ENCODE measurements around the gene GNB4. TPM values are rescaled to one million over a fixed set of nuclear protein-coding genes. Genes with fewer than 3 reads are reported as not detected.

GNB4 gene
- total RNA-seq, 1 experiment from 2014 or later = 6.3 TPM

- H3K4me3 ChIP-seq (ENCODE audit: low read length) = no peak overlapping the region
- TF ChIP-seq, protein P1, sequence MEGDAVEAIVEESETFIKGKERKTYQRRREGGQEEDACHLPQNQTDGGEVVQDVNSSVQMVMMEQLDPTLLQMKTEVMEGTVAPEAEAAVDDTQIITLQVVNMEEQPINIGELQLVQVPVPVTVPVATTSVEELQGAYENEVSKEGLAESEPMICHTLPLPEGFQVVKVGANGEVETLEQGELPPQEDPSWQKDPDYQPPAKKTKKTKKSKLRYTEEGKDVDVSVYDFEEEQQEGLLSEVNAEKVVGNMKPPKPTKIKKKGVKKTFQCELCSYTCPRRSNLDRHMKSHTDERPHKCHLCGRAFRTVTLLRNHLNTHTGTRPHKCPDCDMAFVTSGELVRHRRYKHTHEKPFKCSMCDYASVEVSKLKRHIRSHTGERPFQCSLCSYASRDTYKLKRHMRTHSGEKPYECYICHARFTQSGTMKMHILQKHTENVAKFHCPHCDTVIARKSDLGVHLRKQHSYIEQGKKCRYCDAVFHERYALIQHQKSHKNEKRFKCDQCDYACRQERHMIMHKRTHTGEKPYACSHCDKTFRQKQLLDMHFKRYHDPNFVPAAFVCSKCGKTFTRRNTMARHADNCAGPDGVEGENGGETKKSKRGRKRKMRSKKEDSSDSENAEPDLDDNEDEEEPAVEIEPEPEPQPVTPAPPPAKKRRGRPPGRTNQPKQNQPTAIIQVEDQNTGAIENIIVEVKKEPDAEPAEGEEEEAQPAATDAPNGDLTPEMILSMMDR (conservative IDR thresholded peaks at IDR 0.05; ENCODE audit: low read depth, low read length) = no peak
- TF ChIP-seq EZH2 (IDR thresholded peaks at IDR 0.05; ENCODE audit: low read length, unreplicated experiment) = no peak
- TF ChIP-seq EZH2phosphoT487 (IDR thresholded peaks at IDR 0.05; ENCODE audit: borderline replicate concordance, low read length) = no peak
- H3K27ac ChIP-seq (ENCODE audit: low read length) = no peak overlapping the region
- no peak overlapping the region for H3K9ac ChIP-seq (ENCODE audit: low read length)
- no peaks in the 10 kb centered on the region for H3K36me3 ChIP-seq (ENCODE audit: low read depth, low read length)
- no TSS peak for BruUV-seq (replicated peaks)
- no peak for ATAC-seq
- H3K9me3 ChIP-seq (ENCODE audit: low read length) = no peaks in the 10 kb centered on the region
- no peak overlapping the region for H2AFZ ChIP-seq (ENCODE audit: low read length)
- H4K20me1 ChIP-seq (ENCODE audit: low read length) = no peaks in the 10 kb centered on the region
- no peaks in the 10 kb centered on the region for H3F3A ChIP-seq (ENCODE audit: low read length, unreplicated experiment)
- DNase-seq = no peak
- no peaks in the 10 kb centered on the region for H3K9me2 ChIP-seq (replicated peaks; ENCODE audit: low read length)
- intact Hi-C loops (cut with micrococcal nuclease) = no loop called here
- no peaks in the 10 kb centered on the region for H3K4me1 ChIP-seq (ENCODE audit: insufficient read depth, low read length)
- CTCF ChIA-PET = interaction anchor here (0.6 kb wide), 1 partner anchor 9 kb away, joined by 17 read pairs; no protein-coding TSS in a partner anchor
- POLR2A ChIA-PET (ENCODE audit: unreplicated experiment) = no interaction called here
- H3K4me2 ChIP-seq (ENCODE audit: low read length) = no peak overlapping the region
- no peaks in the 10 kb centered on the region for H3K79me2 ChIP-seq (ENCODE audit: low read length)
- no peaks in the 10 kb centered on the region for H3K27me3 ChIP-seq (ENCODE audit: low read length)
Measured at GRCh38 chr3:179474480-179474879, 23.2 kb upstream of the GNB4 start.

- Histone ChIP-seq H3K36me3 (ENCODE audit: low read depth, low read length) (no peaks in the 10 kb centered on the region), H3K27me3 (ENCODE audit: low read length) (no peaks in the 10 kb centered on the region), H3K4me3 (ENCODE audit: low read length) (no peak overlapping the region), H2AFZ (ENCODE audit: low read length) (no peak overlapping the region), H3K4me2 (ENCODE audit: low read length) (no peak overlapping the region), H3K9ac (ENCODE audit: low read length) (no peak overlapping the region), H3K27ac (ENCODE audit: low read length) (no peak overlapping the region), H3K4me1 (ENCODE audit: insufficient read depth, low read length) (no peaks in the 10 kb centered on the region), H3K79me2 (ENCODE audit: low read length) (no peaks in the 10 kb centered on the region), H4K20me1 (ENCODE audit: low read length) (no peaks in the 10 kb centered on the region), H3K9me3 (ENCODE audit: low read length) (no peaks in the 10 kb centered on the region), H3K9me2 (replicated peaks; ENCODE audit: low read length) (no peaks in the 10 kb centered on the region), H3F3A (ENCODE audit: low read length, unreplicated experiment) (no peaks in the 10 kb centered on the region)
- ChIA-PET POLR2A (ENCODE audit: unreplicated experiment) (no interaction called here), CTCF (no interaction called here)
- ATAC-seq (no peak), DNase-seq (no peak)
- TF ChIP-seq EZH2phosphoT487 (IDR thresholded peaks at IDR 0.05; ENCODE audit: borderline replicate concordance, low read length) = no peak
- TF ChIP-seq, protein P1 (conservative IDR thresholded peaks at IDR 0.05; ENCODE audit: low read depth, low read length) = no peak
- TF ChIP-seq EZH2 (IDR thresholded peaks at IDR 0.05; ENCODE audit: low read length, unreplicated experiment) = no peak
- intact Hi-C loops (cut with micrococcal nuclease) = no loop called here
- BruUV-seq (replicated peaks) = no TSS peak
Measured at GRCh38 chr3:179473565-179473964, 22.3 kb upstream of the GNB4 start.

GRCh38 chr3:179464323-179465092 is 13.2 kb upstream of the GNB4 start:
- H3K36me3 ChIP-seq (ENCODE audit: low read depth, low read length) = no peaks in the 10 kb centered on the region
- intact Hi-C loops (cut with micrococcal nuclease) = no loop called here
- POLR2A ChIA-PET (ENCODE audit: unreplicated experiment) = no interaction called here
- H3K4me3 ChIP-seq (ENCODE audit: low read length) = no peak overlapping the region
- H3K27ac ChIP-seq (ENCODE audit: low read length) = no peak overlapping the region
- DNase-seq (no peak), ATAC-seq (no peak)
- CTCF ChIA-PET = no interaction called here
- H2AFZ ChIP-seq (ENCODE audit: low read length) = no peak overlapping the region
- H3K4me2 ChIP-seq (ENCODE audit: low read length) = no peak overlapping the region
- TF ChIP-seq, protein P1 (conservative IDR thresholded peaks at IDR 0.05; ENCODE audit: low read depth, low read length) = no peak
- TF ChIP-seq EZH2 (IDR thresholded peaks at IDR 0.05; ENCODE audit: low read length, unreplicated experiment) = no peak
- no peak for TF ChIP-seq EZH2phosphoT487 (IDR thresholded peaks at IDR 0.05; ENCODE audit: borderline replicate concordance, low read length)
- peaks cover 19% of the 10 kb centered on the region; the same call in 1 of the 2 replicates for H3K27me3 ChIP-seq (ENCODE audit: low read length)
- no peaks in the 10 kb centered on the region for H3K79me2 ChIP-seq (ENCODE audit: low read length)
- no TSS peak for BruUV-seq (replicated peaks)
- H3F3A ChIP-seq (ENCODE audit: low read length, unreplicated experiment) = no peaks in the 10 kb centered on the region
- no peaks in the 10 kb centered on the region for H4K20me1 ChIP-seq (ENCODE audit: low read length)
- no peak overlapping the region for H3K9ac ChIP-seq (ENCODE audit: low read length)
- no peaks in the 10 kb centered on the region for H3K9me3 ChIP-seq (ENCODE audit: low read length)
- no peaks in the 10 kb centered on the region for H3K4me1 ChIP-seq (ENCODE audit: insufficient read depth, low read length)
- no peaks in the 10 kb centered on the region for H3K9me2 ChIP-seq (replicated peaks; ENCODE audit: low read length)
